Activated CD4-positive, alpha-beta T cell treated with anti-CD3 and anti-CD28 coated beads, Interleukin-10, Interleukin-2, amounts not matched to agents 100 ng/mL and 50 ng/mL, durations not matched to agents 16 hours and 8 hours (primary cell): Measurements from ENCODE around the gene TSR3.

Experiments
- DNase-seq: peaks from one replicate; pipeline ENCODE4 v3.0.0-alpha.2; 2020

TSR3 gene

DNA sequence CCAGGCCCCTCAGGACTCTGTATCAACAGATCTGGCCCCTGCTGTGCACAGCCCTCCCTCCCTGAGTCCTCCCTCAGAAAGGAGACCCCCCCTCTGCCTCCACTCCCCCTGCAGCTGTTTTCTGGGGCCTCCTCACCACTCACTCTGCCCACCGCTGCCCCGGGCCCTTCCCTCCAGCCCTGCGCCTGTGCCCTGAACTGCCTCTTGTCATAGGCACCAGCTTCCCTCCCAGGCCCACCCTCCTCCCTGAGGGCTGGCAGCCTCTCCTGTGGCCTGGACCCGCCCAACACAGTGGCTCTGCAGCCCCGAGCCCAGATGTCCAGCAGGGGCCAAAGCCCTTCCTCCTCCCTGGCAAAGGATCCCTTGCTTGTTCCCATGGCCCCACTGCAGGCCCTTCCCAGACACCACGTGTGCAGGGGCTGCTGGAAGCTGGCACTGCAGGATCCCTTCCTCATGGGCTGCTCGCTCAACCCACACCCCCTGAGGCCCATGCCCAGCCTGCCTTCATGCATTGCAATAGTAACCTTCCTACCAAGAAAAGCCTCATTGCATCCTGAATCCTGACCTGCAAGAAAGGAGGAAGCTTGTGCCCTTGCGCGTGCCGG, 25.8 kb upstream of the TSR3 start:
- no peak for DNase-seq

GRCh38 chr16:1375741-1376410, 24.2 kb upstream of the TSR3 start:
- DNase-seq, result no peak

GRCh38 chr16:1375298-1375640, 23.6 kb upstream of the TSR3 start:
- no peak for DNase-seq

GRCh38 chr16:1374418-1375297, 23.0 kb upstream of the TSR3 start:
- no peak for DNase-seq

- no peak for DNase-seq
These were observed 20.7 kb upstream of the TSR3 start for GRCh38 chr16:1372292-1372950.

GRCh38 chr16:1371054-1371978, 19.6 kb upstream of the TSR3 start:
- no peak for DNase-seq

- DNase-seq, result no peak
These were observed 16.0 kb upstream of the TSR3 start for GRCh38 chr16:1367486-1368174.

GRCh38 chr16:1366712-1367299, 15.1 kb upstream of the TSR3 start:
- no peak for DNase-seq

DNA sequence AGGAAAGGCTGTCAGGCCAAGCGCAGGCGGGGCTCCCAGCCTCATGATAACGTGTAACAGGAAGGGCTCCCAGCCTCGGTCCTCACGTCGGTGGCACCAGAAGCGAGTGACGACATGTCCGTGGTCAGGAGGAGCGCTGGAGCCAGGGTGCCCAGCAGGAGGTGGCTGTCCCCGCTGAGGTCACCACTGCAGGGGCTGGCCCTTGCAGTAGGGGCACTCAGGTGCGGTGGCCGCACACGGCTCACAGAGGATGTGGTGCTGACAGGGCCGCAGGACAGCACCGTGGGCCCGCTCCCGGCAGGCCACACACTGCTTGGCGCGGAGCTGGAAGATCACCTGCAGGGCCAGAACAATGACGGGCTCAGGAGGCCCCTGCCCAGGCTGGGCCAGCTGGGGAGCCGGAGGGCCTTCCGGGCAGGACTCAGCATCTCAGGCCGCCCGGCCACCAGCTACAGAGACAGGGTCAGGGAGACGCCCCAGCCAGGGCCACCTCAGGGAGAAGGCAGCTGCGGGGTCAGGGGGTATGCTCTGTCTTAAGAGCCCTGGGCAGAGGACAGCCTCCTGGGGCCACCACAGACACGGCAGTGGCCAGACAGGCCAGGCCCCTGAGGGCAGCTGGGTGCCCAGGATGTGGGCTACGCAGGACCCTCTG, 14.5 kb upstream of the TSR3 start:
- DNase-seq, result no peak

- no peak for DNase-seq
These were observed 12.8 kb upstream of the TSR3 start for GRCh38 chr16:1364510-1364909.

DNA sequence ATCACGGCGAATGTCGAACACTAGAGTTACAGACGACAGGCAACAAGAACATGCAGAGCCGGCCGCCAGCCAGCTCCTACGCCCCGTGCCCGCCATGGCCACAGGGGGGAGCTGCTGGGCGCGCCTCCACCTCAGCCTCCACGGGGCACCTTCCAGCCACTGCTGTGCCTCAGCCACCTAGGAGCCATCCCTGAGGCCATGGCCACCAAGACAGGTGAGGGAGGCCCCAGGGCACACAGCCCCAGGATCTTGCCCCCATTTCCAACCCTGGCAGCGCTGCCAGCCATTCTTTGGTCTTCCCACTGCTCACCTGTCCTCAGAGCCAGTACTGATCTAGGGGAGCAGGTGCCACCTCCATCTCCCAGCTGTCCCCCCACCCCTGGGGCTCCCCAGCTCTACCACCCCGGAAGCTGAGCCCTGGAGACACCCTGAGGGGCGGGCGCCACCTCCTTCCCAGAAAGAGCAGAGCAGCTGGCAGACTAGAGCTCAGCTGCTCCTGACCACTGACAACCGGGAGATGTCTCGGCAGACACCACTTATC, 11.9 kb upstream of the TSR3 start:
- peak; percentile 75 for DNase-seq

DNA sequence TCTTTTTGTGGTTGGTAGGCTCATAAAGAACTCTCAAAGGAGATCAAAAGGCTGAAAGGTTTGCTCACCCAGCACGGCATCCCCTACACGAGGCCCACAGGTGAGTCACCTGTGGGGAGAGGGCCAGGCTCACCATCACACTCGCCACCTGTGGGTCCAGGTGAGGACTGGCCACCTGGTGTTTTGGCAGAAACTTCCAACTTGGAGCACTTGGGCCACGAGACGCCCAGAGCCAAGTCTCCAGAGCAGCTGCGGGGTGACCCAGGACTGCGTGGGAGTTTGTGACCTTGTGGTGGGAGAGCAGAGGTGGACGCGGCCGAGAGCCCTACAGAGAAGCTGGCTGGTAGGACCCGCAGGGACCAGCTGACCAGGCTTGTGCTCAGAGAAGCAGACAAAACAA, 11.1 kb upstream of the TSR3 start:
- DNase-seq, result no peak

GRCh38 chr16:1361685-1362360, 10.1 kb upstream of the TSR3 start:
- DNase-seq, result no peak

DNA sequence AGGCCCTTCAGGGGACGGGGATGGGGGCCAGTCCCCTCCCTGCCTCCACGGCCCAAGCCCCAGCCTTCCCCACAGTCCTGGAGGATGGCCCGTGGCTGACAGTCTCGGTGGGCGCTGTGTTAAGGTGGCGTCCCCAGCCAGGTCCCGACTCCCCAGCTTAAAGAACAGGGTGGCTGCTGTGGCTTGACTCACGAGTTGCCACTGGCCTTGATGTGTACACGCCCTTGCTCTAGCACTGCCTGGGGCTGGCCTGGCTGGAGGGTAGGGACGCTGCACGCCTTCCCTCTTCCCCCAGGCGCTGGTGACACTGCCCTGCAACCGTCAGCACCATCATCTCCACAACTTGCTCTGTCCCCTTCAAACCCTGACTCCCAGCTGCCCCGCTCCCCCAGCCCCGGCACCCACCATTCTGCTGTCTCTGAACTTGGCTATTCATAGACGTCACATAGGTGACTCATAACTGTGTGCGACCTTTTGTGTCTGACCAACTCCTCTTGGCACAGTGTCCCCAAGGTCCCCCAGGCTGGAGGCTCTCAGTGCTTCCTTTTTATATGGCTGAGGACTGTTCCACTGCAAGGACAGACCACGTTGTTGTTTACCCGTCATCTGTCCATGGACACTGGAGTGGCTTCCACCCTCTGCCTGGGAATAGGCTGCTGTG, 6.4 kb upstream of the TSR3 start:
- no peak for DNase-seq

DNA sequence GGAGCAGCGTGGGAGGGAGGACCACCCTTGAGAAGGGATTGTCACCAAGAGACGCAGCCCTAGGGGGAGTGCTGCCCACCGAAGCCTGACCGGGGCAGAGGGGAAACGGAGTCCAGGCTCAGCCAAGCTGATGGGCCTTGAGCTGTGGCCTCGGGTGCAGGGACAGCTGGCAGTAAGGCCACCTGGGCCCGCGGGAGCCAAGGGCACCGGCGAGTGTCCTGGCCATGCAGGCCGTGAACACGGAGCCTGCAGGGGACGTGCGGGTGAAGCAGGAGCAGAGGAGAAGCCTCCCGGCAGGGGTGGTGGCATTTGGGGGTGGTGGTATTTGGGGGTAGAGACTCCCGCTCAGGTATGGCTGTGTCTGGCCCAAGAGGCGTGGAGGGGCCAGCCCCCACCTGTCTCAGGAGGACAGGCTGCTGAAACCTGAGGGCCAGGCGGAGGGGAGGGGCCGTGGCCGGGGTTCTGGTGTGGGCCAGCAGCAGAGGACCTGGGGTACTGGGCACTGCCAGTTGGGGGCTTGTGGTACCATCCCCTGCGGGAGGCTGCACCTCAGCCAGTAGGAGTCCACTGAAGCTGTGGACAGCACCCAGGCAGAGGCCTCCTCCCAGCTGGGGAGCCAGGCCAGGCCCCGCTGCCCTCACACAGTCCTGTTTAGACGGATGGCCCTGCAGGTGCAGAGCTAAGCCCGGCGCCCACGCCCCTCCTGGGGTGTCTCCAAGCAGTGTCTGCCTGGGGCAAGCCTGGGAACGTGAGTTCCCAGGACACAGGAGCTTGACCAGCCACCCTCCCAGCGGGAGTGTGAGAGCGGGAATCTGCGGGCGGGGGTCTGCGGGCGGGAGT, 4.6 kb upstream of the TSR3 start:
- DNase-seq, result no peak

DNA sequence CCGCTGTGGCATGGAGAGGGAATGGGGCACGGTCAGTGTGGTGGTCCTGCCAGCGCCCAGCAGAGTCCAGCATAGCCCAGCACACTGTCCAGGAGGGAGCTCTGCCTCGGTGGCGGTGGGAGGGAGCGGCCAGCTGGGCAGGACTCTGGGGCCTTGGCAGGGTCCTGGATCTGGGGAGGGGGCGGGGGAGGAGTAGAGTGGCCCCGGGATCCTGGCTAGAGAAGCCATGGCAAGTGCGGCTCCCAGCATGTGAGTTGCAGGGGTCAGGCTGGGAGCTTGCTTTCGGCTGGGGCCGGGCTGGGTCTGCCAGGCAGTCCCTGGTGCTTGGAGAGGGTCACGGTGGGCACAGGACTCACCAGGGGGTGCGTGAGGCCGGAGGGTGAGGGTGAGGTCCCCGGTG, 3.9 kb upstream of the TSR3 start:
- DNase-seq, result no peak

DNA sequence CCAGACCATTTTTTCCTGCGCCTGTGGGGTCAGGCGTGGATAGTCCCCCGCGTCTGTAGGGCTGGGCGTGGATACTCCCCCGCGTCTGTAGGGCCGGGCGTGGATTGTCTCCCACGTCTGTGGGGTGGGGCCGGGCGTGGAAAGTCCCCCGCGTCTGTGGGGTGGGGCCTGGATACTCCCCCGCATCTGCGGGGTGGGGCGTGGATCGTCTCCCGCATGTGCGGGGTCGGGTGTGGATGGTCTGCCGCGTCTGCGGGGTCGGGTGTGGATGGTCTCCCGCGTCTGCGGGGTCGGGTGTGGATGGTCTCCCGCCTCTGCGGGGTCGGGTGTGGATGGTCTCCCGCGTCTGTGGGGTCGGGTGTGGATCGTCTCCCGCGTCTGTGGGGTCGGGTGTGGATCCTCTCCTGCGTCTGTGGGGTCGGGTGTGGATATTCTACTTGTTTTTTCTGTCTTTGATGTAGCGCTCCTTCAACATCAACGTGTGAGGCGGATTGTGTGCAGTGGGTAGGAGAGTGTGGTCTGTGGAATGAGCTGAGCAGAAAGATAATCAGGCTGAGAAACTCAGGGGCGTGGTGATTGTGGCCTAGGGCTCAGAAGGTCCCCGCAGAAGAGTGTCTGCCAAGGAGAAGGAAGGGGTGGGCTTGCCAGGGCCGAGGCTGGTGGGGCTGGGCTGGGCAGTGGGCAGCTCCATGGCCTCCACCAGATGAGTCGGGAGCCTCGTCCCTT, 3.3 kb upstream of the TSR3 start:
- no peak for DNase-seq

GRCh38 chr16:1351215-1351581, 480 bp downstream of the TSR3 start:
- no peak for DNase-seq
